K562 (cell line): ENCODE results near the gene IL27RA. TPM values are rescaled to one million over a fixed set of nuclear protein-coding genes. Genes with fewer than 3 reads are reported as not detected.

Experiments used
- CEBPB ChIP-seq: fragments of 450-650 bp; IDR thresholded peaks from 2 replicates; pipeline ENCODE4 v1.6.1; 2016; ENCODE audit warnings: missing genetic modification characterization, missing compliant biosample characterization
- COPS2 ChIP-seq: fragments of 450-650 bp; conservative IDR thresholded peaks from 2 replicates; pipeline ENCODE4 v1.6.1; 2016; ENCODE audit warnings: mild to moderate bottlenecking, moderate library complexity
- EWSR1 ChIP-seq: fragments of 450-650 bp; IDR thresholded peaks from 2 replicates; pipeline ENCODE4 v1.6.1; 2018; ENCODE audit warnings: borderline replicate concordance, mild to moderate bottlenecking, low read depth, moderate library complexity; ENCODE audit not compliant: partially characterized antibody
- GTF2A2 ChIP-seq: IDR thresholded peaks from 2 replicates; pipeline ENCODE4 v1.6.1; 2016; ENCODE audit warnings: mild to moderate bottlenecking, missing genetic modification characterization, missing compliant biosample characterization
- HLTF ChIP-seq: fragments of 450-650 bp; IDR thresholded peaks from 2 replicates; pipeline ENCODE4 v1.6.1; 2016
- IRF2 ChIP-seq: sonication (generic); formaldehyde crosslinking; IDR thresholded peaks from 2 replicates; pipeline ENCODE4 v1.8.1; 2022; ENCODE audit warnings: mild to moderate bottlenecking, missing genetic modification reagents
- MTA1 ChIP-seq: fragments of 450-650 bp; IDR thresholded peaks from 2 replicates; pipeline ENCODE4 v1.6.1; 2017; ENCODE audit warnings: borderline replicate concordance
- NCOA6 ChIP-seq: fragments of 450-650 bp; IDR thresholded peaks from 2 replicates; pipeline ENCODE4 v1.6.1; 2017; ENCODE audit warnings: mild to moderate bottlenecking
- NFATC3 ChIP-seq: fragments of 450-650 bp; IDR thresholded peaks from 2 replicates; pipeline ENCODE4 v1.6.1; 2017; ENCODE audit warnings: mild to moderate bottlenecking
- PHF21A ChIP-seq: fragments of 450-650 bp; IDR thresholded peaks from 2 replicates; pipeline ENCODE4 v1.6.1; 2017; ENCODE audit warnings: low read depth, borderline replicate concordance
- SMARCC2 ChIP-seq: fragments of 450-650 bp; IDR thresholded peaks from 2 replicates; pipeline ENCODE4 v1.6.1; 2017; ENCODE audit warnings: antibody characterized with exemption, moderate library complexity, mild to moderate bottlenecking, low read depth
- SNRNP70 ChIP-seq: fragments of 200-400 bp; formaldehyde crosslinking; optimal IDR thresholded peaks from 2 replicates; pipeline ENCODE3; 2017; ENCODE audit warnings: low read depth, low read length
- TCF3 ChIP-seq: sonication (generic); formaldehyde crosslinking; IDR thresholded peaks from 2 replicates; pipeline ENCODE4 v1.4.0; 2020; ENCODE audit warnings: mild to moderate bottlenecking, missing genetic modification reagents
- TEAD2 ChIP-seq: fragments of 450-650 bp; IDR thresholded peaks from 2 replicates; pipeline ENCODE4 v1.6.1; 2016; ENCODE audit warnings: missing genetic modification characterization, control low read depth, missing compliant biosample characterization
- U2AF2 ChIP-seq: fragments of 200-400 bp; formaldehyde crosslinking; optimal IDR thresholded peaks from 2 replicates; pipeline ENCODE3; 2017; ENCODE audit warnings: low read depth, mild to moderate bottlenecking, low read length
- ZBTB1 ChIP-seq: sonication (generic); formaldehyde crosslinking; IDR thresholded peaks from 2 replicates; pipeline ENCODE4 v1.8.1; 2023; ENCODE audit warnings: missing genetic modification reagents, low read depth, mild to moderate bottlenecking, borderline replicate concordance
- ZC3H11A ChIP-seq: IDR thresholded peaks from 2 replicates; pipeline ENCODE4 v1.6.1; 2012; ENCODE audit warnings: low read depth, low read length, improper control_type of control experiment
- ZKSCAN3 ChIP-seq: fragments of 250-450 bp; sonication (Bioruptor Pico); IDR thresholded peaks from 2 replicates; pipeline ENCODE4 v1.4.0; 2020
- ZNF696 ChIP-seq: fragments of 250-450 bp; sonication (Bioruptor Pico); conservative IDR thresholded peaks from 2 replicates; pipeline ENCODE4 v1.4.0; 2020; ENCODE audit warnings: mild to moderate bottlenecking, moderate library complexity
- polyA plus RNA-seq, 8 experiments: library from polyadenylated mRNA; depleted of rRNA in 4 of 8; stranded (reverse) in 5 of 8; unstranded in 3 of 8; fragments of >200 nt; fragmentation: Nextera tagmentation in 2 of 8; fragmentation: Illumina TruSeq in 1 of 8; extraction: Ambion mirVana in 2 of 8; extraction: Trizol in 1 of 8; gene quantifications; 2 replicates each; pipeline versions ENCODE4 v1.2.1 to v1.2.3, GENCODE V29; 2011 to 2014; ENCODE audit warnings: inconsistent platforms in 1 of 8, missing spikeins in 1 of 8
- total RNA-seq, 7 experiments: library from RNA; depleted of rRNA in 6 of 7; stranded (reverse); fragments of >200 nt in 6 of 7; fragmentation: Illumina TruSeq in 2 of 7; extraction: Trizol in 2 of 7; gene quantifications; 2 replicates each; pipeline versions ENCODE4 v1.2.1 to v1.2.3, GENCODE V29; 2011 to 2021; ENCODE audit warnings: low replicate concordance in 1 of 7
- TF ChIP-seq, protein P1 (sequence below): fragments of 450-650 bp; formaldehyde crosslinking; IDR thresholded peaks from 2 replicates; pipeline ENCODE4 v1.4.0; 2022; ENCODE audit warnings: missing genetic modification characterization
- TF ChIP-seq, protein P2 (sequence below): sonication (generic); formaldehyde crosslinking; IDR thresholded peaks from 2 replicates; pipeline ENCODE4 v1.8.1; 2023; ENCODE audit warnings: mild to moderate bottlenecking, missing genetic modification reagents
- TF ChIP-seq, protein P3 (sequence below): sonication (generic); formaldehyde crosslinking; IDR thresholded peaks from 2 replicates; pipeline ENCODE4 v1.8.0; 2022; ENCODE audit warnings: mild to moderate bottlenecking, missing genetic modification reagents
- TF ChIP-seq, protein P4 (sequence below): fragments of 250-450 bp; sonication (Bioruptor Pico); IDR thresholded peaks from 2 replicates; pipeline ENCODE4 v1.4.0; 2020; ENCODE audit warnings: borderline replicate concordance

The IL27RA gene
- total and polyA plus RNA-seq, 9 of the 15 experiments (the other 6 are each of a cell fraction or from before 2014, with no cell fraction given), result 1.9 to 15.9 (median 12.0) TPM

DNA sequence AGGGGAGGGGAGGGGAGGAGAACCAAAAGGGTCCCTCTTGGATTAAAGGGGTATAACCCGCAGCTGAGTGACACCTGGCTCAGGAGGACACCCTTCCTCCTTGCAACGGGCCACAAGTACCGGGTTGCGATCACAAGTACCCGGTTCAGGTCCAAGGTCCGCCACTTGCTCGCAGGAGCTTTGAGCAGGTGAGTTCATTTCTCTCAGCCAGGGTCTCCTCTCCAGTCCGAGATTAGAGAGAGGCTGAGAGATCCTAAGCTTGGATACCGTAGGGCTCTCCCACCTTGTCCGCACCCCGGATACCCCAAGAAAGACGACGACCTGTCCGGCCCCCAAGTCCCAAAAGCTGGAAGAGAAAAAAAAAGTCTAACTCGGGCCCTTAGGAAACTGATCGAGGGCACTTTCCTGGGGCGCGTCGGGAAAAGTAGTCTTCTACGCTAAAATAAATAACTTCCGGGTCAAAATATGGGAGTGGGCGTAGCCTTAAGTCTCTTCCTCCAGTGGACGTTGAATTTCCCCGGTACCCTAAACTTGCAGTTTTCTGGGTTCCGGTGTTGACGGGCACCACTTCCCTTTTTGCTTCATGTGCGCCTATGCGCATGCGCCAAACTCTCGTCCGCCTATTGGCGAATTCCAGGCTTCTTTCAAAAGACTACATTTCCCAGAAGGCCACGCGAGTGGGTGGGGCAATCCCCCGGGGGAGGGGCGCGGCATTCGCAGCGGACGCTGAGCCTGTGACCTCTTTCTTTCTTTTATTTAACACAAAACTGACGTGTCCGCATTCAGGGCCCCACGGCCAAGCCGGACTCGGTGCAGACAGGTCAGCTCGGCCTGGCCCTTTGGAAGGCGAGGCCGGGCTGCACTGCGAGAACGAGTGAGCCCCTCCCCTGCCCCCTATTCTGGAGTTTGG is 49.6 kb downstream of the IL27RA start (continued):
- TF ChIP-seq, protein P1, sequence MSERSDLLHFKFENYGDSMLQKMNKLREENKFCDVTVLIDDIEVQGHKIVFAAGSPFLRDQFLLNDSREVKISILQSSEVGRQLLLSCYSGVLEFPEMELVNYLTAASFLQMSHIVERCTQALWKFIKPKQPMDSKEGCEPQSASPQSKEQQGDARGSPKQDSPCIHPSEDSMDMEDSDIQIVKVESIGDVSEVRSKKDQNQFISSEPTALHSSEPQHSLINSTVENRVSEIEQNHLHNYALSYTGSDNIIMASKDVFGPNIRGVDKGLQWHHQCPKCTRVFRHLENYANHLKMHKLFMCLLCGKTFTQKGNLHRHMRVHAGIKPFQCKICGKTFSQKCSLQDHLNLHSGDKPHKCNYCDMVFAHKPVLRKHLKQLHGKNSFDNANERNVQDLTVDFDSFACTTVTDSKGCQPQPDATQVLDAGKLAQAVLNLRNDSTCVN (CRISPR knock-in tag), result no peak
- TF ChIP-seq IRF2 (no peak), HLTF (no peak), SMARCC2 (no peak), EWSR1 (no peak), ZC3H11A (no peak), COPS2 (no peak), TEAD2 (no peak), MTA1 (no peak), ZBTB1 (CRISPR knock-in tag) (no peak), U2AF2 (no peak), SNRNP70 (no peak), NCOA6 (no peak), NFATC3 (no peak), PHF21A (no peak), CEBPB (tag) (peak; percentile 49), GTF2A2 (tag) (no peak), TCF3 (peak; percentile 25; the same call in 1 of the 2 replicates), ZNF696 (CRISPR knock-in tag) (no peak), ZKSCAN3 (CRISPR knock-in tag) (no peak)
- TF ChIP-seq, protein P2, sequence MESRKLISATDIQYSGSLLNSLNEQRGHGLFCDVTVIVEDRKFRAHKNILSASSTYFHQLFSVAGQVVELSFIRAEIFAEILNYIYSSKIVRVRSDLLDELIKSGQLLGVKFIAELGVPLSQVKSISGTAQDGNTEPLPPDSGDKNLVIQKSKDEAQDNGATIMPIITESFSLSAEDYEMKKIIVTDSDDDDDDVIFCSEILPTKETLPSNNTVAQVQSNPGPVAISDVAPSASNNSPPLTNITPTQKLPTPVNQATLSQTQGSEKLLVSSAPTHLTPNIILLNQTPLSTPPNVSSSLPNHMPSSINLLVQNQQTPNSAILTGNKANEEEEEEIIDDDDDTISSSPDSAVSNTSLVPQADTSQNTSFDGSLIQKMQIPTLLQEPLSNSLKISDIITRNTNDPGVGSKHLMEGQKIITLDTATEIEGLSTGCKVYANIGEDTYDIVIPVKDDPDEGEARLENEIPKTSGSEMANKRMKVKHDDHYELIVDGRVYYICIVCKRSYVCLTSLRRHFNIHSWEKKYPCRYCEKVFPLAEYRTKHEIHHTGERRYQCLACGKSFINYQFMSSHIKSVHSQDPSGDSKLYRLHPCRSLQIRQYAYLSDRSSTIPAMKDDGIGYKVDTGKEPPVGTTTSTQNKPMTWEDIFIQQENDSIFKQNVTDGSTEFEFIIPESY, result peak; percentile 71
- TF ChIP-seq, protein P3, sequence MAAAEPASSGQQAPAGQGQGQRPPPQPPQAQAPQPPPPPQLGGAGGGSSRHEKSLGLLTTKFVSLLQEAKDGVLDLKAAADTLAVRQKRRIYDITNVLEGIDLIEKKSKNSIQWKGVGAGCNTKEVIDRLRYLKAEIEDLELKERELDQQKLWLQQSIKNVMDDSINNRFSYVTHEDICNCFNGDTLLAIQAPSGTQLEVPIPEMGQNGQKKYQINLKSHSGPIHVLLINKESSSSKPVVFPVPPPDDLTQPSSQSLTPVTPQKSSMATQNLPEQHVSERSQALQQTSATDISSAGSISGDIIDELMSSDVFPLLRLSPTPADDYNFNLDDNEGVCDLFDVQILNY, result no peak
- TF ChIP-seq, protein P4, sequence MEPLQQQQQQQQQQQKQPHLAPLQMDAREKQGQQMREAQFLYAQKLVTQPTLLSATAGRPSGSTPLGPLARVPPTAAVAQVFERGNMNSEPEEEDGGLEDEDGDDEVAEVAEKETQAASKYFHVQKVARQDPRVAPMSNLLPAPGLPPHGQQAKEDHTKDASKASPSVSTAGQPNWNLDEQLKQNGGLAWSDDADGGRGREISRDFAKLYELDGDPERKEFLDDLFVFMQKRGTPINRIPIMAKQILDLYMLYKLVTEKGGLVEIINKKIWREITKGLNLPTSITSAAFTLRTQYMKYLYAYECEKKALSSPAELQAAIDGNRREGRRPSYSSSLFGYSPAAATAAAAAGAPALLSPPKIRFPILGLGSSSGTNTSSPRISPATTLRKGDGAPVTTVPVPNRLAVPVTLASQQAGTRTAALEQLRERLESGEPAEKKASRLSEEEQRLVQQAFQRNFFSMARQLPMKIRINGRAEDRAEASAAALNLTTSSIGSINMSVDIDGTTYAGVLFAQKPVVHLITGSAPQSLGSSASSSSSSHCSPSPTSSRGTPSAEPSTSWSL, result no peak
